Heart left ventricle (tissue), 11 donors: ENCODE measurements around the gene HIGD1A. TPM values are rescaled to one million over a fixed set of nuclear protein-coding genes. Genes with fewer than 3 reads are reported as not detected.

ENCODE experiments used
- polyA plus RNA-seq, 2 donors: library from polyadenylated mRNA; stranded (reverse); fragments of 200-250 nt; gene quantifications; one replicate each; pipeline ENCODE4 v1.2.3, GENCODE V29; 2013
- total RNA-seq, 9 donors: library from RNA; depleted of rRNA in 2 of 9; stranded (reverse); fragments of >200 nt in 2 of 9; fragmentation: NEBNext Ultra II Directional in 3 of 9; extraction: Animal tissue kit (Norgen Biotek cat#: 25700) in 3 of 9; gene quantifications; one replicate each; pipeline versions ENCODE4 v1.1.0 to v1.2.4, GENCODE V29; 2016 to 2023
- donor health status: ischemic (EF 13 %, LVEDD 7.1; RV severe dilation, severe dysfunction).
- donor health status: healthy with polysubstance abuse.
- donor health status: DM: no; HTN: yes; CAD: no.
- donor health status: DM: no; HTN: no; CAD: no.
- donor health status: ischemic (EF 25% LVEDD 5.7; RV mildly dilated, moderate dysfunction).
- donor health status: healthy.
- donor health status: DM: yes; HTN: yes; CAD: no.
- donor health status: PGD.
- donor health status: nonischemic (EF 23%, LVEDD 6.1; RV moderate dilation, normal function).

Gene HIGD1A
- total and polyA plus RNA-seq, 11 donors: 170 to 497 (median 313) TPM

Other genes with a start within 250 kb of the HIGD1A start
- 10 to 100 TPM; 19.9 to 40.5 (median 28.9) TPM for gene SEC22C, start 222.5 kb downstream of the HIGD1A start, total RNA-seq
- gene SEC22C, start 222.5 kb downstream of the HIGD1A start, polyA plus RNA-seq: 10 to 100 TPM; 17.4 to 35.1 TPM
- gene SS18L2, start 213.6 kb downstream of the HIGD1A start, total RNA-seq: 10 to 100 TPM; 10.7 to 16.9 (median 12.8) TPM
- 10 to 100 TPM; 30.9 to 34.6 TPM for gene SS18L2, start 213.6 kb downstream of the HIGD1A start, polyA plus RNA-seq
- 10 to 100 TPM; 14.6 to 40.6 (median 20.9) TPM for gene NKTR, start 203.8 kb downstream of the HIGD1A start, total RNA-seq
- 10 to 100 TPM; 10.7 to 31.3 TPM for gene NKTR, start 203.8 kb downstream of the HIGD1A start, polyA plus RNA-seq
- 100 to 1,000 TPM in 7 of 9 donors, 10 to 100 TPM in 2; 76.6 to 184 (median 131) TPM for gene ZBTB47, start 150.8 kb downstream of the HIGD1A start, total RNA-seq
- 100 to 1,000 TPM; 110 to 111 TPM for gene ZBTB47, start 150.8 kb downstream of the HIGD1A start, polyA plus RNA-seq
- 1 to 10 TPM in 2 of 9 donors, under 1 TPM in 6, not detected in 1; 0.19 to 5.6 (median 0.73) TPM for gene KLHL40, start 119.0 kb downstream of the HIGD1A start, total RNA-seq
- 1 to 10 TPM in 1 of 2 donors, under 1 TPM in 1; 0.61 to 6.8 TPM for gene KLHL40, start 119.0 kb downstream of the HIGD1A start, polyA plus RNA-seq
- gene HHATL, start 101.7 kb downstream of the HIGD1A start, total RNA-seq: 100 to 1,000 TPM; 305 to 823 (median 538) TPM
- 1,000 to 10,000 TPM in 1 of 2 donors, 100 to 1,000 TPM in 1; 188 to 1,023 TPM for gene HHATL, start 101.7 kb downstream of the HIGD1A start, polyA plus RNA-seq
- 1 to 10 TPM in 1 of 9 donors, under 1 TPM in 7, not detected in 1; 0.44 to 1.4 (median 0.83) TPM for gene CCDC13, start 31.2 kb downstream of the HIGD1A start, total RNA-seq
- gene CCDC13, start 31.2 kb downstream of the HIGD1A start, polyA plus RNA-seq: 1 to 10 TPM in 1 of 2 donors, under 1 TPM in 1; 0.53 to 1.1 TPM
- gene ACKR2, start 5.0 kb upstream of the HIGD1A start, total RNA-seq: 1 to 10 TPM in 4 of 9 donors, under 1 TPM in 5; 0.42 to 3.1 (median 0.67) TPM
- under 1 TPM; 0.22 to 0.57 TPM for gene ACKR2, start 5.0 kb upstream of the HIGD1A start, polyA plus RNA-seq
- under 1 TPM in 1 of 9 donors, not detected in 8; 0.14 TPM for gene CYP8B1, start 71.4 kb upstream of the HIGD1A start, total RNA-seq
- not detected for gene CYP8B1, start 71.4 kb upstream of the HIGD1A start, polyA plus RNA-seq
- gene ZNF662, start 101.7 kb upstream of the HIGD1A start, total RNA-seq: 10 to 100 TPM in 1 of 9 donors, 1 to 10 TPM in 8; 1.0 to 11.1 (median 5.3) TPM
- gene ZNF662, start 101.7 kb upstream of the HIGD1A start, polyA plus RNA-seq: 1 to 10 TPM in 1 of 2 donors, under 1 TPM in 1; 0.76 to 3.2 TPM
- gene GASK1A, start 174.8 kb upstream of the HIGD1A start, total RNA-seq: 1 to 10 TPM in 2 of 9 donors, under 1 TPM in 7; 0.19 to 2.5 (median 0.52) TPM
- gene GASK1A, start 174.8 kb upstream of the HIGD1A start, polyA plus RNA-seq: under 1 TPM; 0.23 to 0.47 TPM